Activated T-cell treated with anti-CD3 and anti-CD28 coated beads, Interleukin-2, amount 50 U/mL, for 72 hours (primary cell): Measurements from ENCODE around the gene LRRFIP2. TPM values are rescaled to one million over a fixed set of nuclear protein-coding genes. Genes with fewer than 3 reads are reported as not detected.

Source experiments
- ATAC-seq, 2 donors: fragments of 150-1000 bp; cut with Tn5 transposase; replicated peaks in 1 of 2; 2 replicates each; pipeline ENCODE4 v1.10.0; 2021; ENCODE audit warnings: moderate library complexity in 2 of 2, mild to moderate bottlenecking in 1 of 2
- DNase-seq, 2 donors: peaks; one replicate each; pipeline ENCODE4 v3.0.0; 2021 to 2022; ENCODE audit warnings: mixed read lengths in 1 of 2
- H3K27ac Mint-ChIP-seq: one replicate; pipeline ENCODE4 v1.8.0; 2022; ENCODE audit warnings: mild to moderate bottlenecking, moderate library complexity, mixed read lengths
- H3K27me3 Mint-ChIP-seq: one replicate; pipeline ENCODE4 v1.8.0; 2022; ENCODE audit warnings: low read depth, mixed read lengths
- H3K36me3 Mint-ChIP-seq, 2 donors: one replicate each; pipeline ENCODE4 v1.8.0; 2022; ENCODE audit warnings: mixed read lengths in 2 of 2, mild to moderate bottlenecking in 1 of 2; ENCODE audit not compliant: insufficient read depth in 2 of 2
- H3K4me1 Mint-ChIP-seq: one replicate; pipeline ENCODE4 v1.8.0; 2022; ENCODE audit warnings: low read depth, mixed read lengths
- H3K4me3 Mint-ChIP-seq, 2 donors: one replicate each; pipeline ENCODE4 v1.8.0; 2022; ENCODE audit warnings: mild to moderate bottlenecking in 2 of 2, mixed read lengths in 2 of 2, moderate library complexity in 2 of 2
- H3K9me3 Mint-ChIP-seq, 2 donors: one replicate each; pipeline ENCODE4 v1.8.0; 2022; ENCODE audit warnings: mixed read lengths in 2 of 2
- total RNA-seq, 2 donors: library from RNA; stranded (reverse); gene quantifications; one replicate each; pipeline ENCODE4 v1.2.3, GENCODE V29; 2022

The LRRFIP2 gene
- total RNA-seq, 2 donors from 2014 or later, result 28.3 to 36.1 TPM

GRCh38 chr3:37094636-37095035, 79.7 kb downstream of the LRRFIP2 start:
- H3K27me3 Mint-ChIP-seq, result no peaks in the 10 kb centered on the region
- no peaks in the 10 kb centered on the region for H3K9me3 Mint-ChIP-seq
- H3K4me1 Mint-ChIP-seq, result no peaks in the 10 kb centered on the region
- H3K36me3 Mint-ChIP-seq, result no peaks in the 10 kb centered on the region
- H3K4me3 Mint-ChIP-seq, result no peak overlapping the region
- ATAC-seq (no peak), DNase-seq (no peak)
- no peak overlapping the region for H3K27ac Mint-ChIP-seq

GRCh38 chr3:37093481-37093880, 80.9 kb downstream of the LRRFIP2 start:
- no peak overlapping the region for H3K4me3 Mint-ChIP-seq
- DNase-seq (no peak), ATAC-seq (no peak)
- no peaks in the 10 kb centered on the region for H3K27me3 Mint-ChIP-seq
- H3K4me1 Mint-ChIP-seq, result no peaks in the 10 kb centered on the region
- no peaks in the 10 kb centered on the region for H3K36me3 Mint-ChIP-seq
- no peaks in the 10 kb centered on the region for H3K9me3 Mint-ChIP-seq
- H3K27ac Mint-ChIP-seq, result no peak overlapping the region

- no peaks in the 10 kb centered on the region for H3K4me1 Mint-ChIP-seq
- H3K27ac Mint-ChIP-seq, result no peak overlapping the region
- H3K27me3 Mint-ChIP-seq, result no peaks in the 10 kb centered on the region
Observed at GRCh38 chr3:37092484-37092883, 81.9 kb downstream of the LRRFIP2 start.

GRCh38 chr3:37087870-37088269, 86.5 kb downstream of the LRRFIP2 start:
- ATAC-seq, result no peak
- DNase-seq, result no peak
- no peaks in the 10 kb centered on the region for H3K27me3 Mint-ChIP-seq
- no peaks in the 10 kb centered on the region for H3K36me3 Mint-ChIP-seq
- no peak overlapping the region for H3K27ac Mint-ChIP-seq
- no peaks in the 10 kb centered on the region for H3K4me1 Mint-ChIP-seq
- no peaks in the 10 kb centered on the region for H3K9me3 Mint-ChIP-seq
- no peak overlapping the region for H3K4me3 Mint-ChIP-seq

More at GRCh38 chr3:37092484-37092883, 81.9 kb downstream of the LRRFIP2 start:
- Mint-ChIP-seq H3K9me3 (no peaks in the 10 kb centered on the region), H3K4me3 (no peak overlapping the region), H3K36me3 (no peaks in the 10 kb centered on the region)
- no peak for DNase-seq
- no peak for ATAC-seq

GRCh38 chr3:37086918-37087317, 87.5 kb downstream of the LRRFIP2 start:
- DNase-seq, result no peak
- H3K27me3 Mint-ChIP-seq, result no peaks in the 10 kb centered on the region
- H3K4me1 Mint-ChIP-seq, result no peaks in the 10 kb centered on the region
- no peaks in the 10 kb centered on the region for H3K36me3 Mint-ChIP-seq
- no peaks in the 10 kb centered on the region for H3K9me3 Mint-ChIP-seq
- H3K27ac Mint-ChIP-seq, result no peak overlapping the region
- H3K4me3 Mint-ChIP-seq, result no peak overlapping the region
- ATAC-seq, result no peak

- ATAC-seq (no peak), DNase-seq (no peak)
- no peak overlapping the region for H3K27ac Mint-ChIP-seq
- H3K9me3 Mint-ChIP-seq, result no peaks in the 10 kb centered on the region
- no peaks in the 10 kb centered on the region for H3K27me3 Mint-ChIP-seq
- H3K36me3 Mint-ChIP-seq, result peaks cover 0 to 3% of the 10 kb centered on the region in 2 donors
- H3K4me3 Mint-ChIP-seq, result no peak overlapping the region
- H3K4me1 Mint-ChIP-seq, result no peaks in the 10 kb centered on the region
Observed at GRCh38 chr3:37082317-37082716, 92.1 kb downstream of the LRRFIP2 start.

- Mint-ChIP-seq H3K4me1 (peaks cover 17% of the 10 kb centered on the region), H3K27ac (no peak overlapping the region), H3K4me3 (no peak overlapping the region), H3K9me3 (no peaks in the 10 kb centered on the region), H3K36me3 (peaks cover 0 to 5% of the 10 kb centered on the region in 2 donors), H3K27me3 (no peaks in the 10 kb centered on the region)
- DNase-seq (no peak), ATAC-seq (no peak)
Observed at GRCh38 chr3:37075955-37076354, 98.4 kb downstream of the LRRFIP2 start.

- Mint-ChIP-seq H3K27me3 (no peaks in the 10 kb centered on the region), H3K9me3 (no peaks in the 10 kb centered on the region), H3K36me3 (peaks cover 0 to 2% of the 10 kb centered on the region in 2 donors), H3K27ac (no peak overlapping the region), H3K4me3 (no peak overlapping the region), H3K4me1 (peaks cover 17% of the 10 kb centered on the region)
- DNase-seq (no peak), ATAC-seq (no peak)
Observed at GRCh38 chr3:37074178-37074577, 100.2 kb downstream of the LRRFIP2 start.

- Mint-ChIP-seq H3K4me3 (no peak overlapping the region), H3K4me1 (peaks cover 17% of the 10 kb centered on the region), H3K27me3 (no peaks in the 10 kb centered on the region), H3K9me3 (no peaks in the 10 kb centered on the region), H3K36me3 (peaks cover 0 to 5% of the 10 kb centered on the region in 2 donors), H3K27ac (no peak overlapping the region)
- DNase-seq (no peak), ATAC-seq (no peak)
Observed at GRCh38 chr3:37072892-37073291, 101.5 kb downstream of the LRRFIP2 start.

GRCh38 chr3:37071921-37072320, 102.5 kb downstream of the LRRFIP2 start:
- Mint-ChIP-seq H3K4me1 (peaks cover 17% of the 10 kb centered on the region), H3K27ac (no peak overlapping the region), H3K4me3 (no peak overlapping the region), H3K27me3 (no peaks in the 10 kb centered on the region), H3K9me3 (no peaks in the 10 kb centered on the region), H3K36me3 (peaks cover 0 to 5% of the 10 kb centered on the region in 2 donors)
- ATAC-seq (no peak), DNase-seq (no peak)

GRCh38 chr3:37068031-37068430, 106.4 kb downstream of the LRRFIP2 start:
- ATAC-seq, result no peak
- Mint-ChIP-seq H3K4me1 (peaks cover 6% of the 10 kb centered on the region), H3K27me3 (no peaks in the 10 kb centered on the region), H3K27ac (no peak overlapping the region), H3K9me3 (no peaks in the 10 kb centered on the region), H3K36me3 (peaks cover 3 to 4% of the 10 kb centered on the region in 2 donors), H3K4me3 (no peak overlapping the region)
- no peak for DNase-seq

GRCh38 chr3:37067577-37067976, 106.8 kb downstream of the LRRFIP2 start:
- Mint-ChIP-seq H3K36me3 (peaks cover 3 to 4% of the 10 kb centered on the region in 2 donors), H3K27me3 (no peaks in the 10 kb centered on the region), H3K4me3 (no peak overlapping the region), H3K4me1 (peaks cover 1% of the 10 kb centered on the region), H3K9me3 (no peaks in the 10 kb centered on the region), H3K27ac (no peak overlapping the region)
- ATAC-seq, result no peak
- no peak for DNase-seq

GRCh38 chr3:37064747-37065146, 109.6 kb downstream of the LRRFIP2 start:
- peaks cover 5 to 8% of the 10 kb centered on the region in 2 donors for H3K36me3 Mint-ChIP-seq
- DNase-seq, result no peak
- no peak for ATAC-seq
- H3K9me3 Mint-ChIP-seq, result no peaks in the 10 kb centered on the region
- H3K4me1 Mint-ChIP-seq, result no peaks in the 10 kb centered on the region
- no peak overlapping the region for H3K27ac Mint-ChIP-seq
- H3K4me3 Mint-ChIP-seq, result no peak overlapping the region
- no peaks in the 10 kb centered on the region for H3K27me3 Mint-ChIP-seq

GRCh38 chr3:37058117-37058516, 116.3 kb downstream of the LRRFIP2 start:
- H3K36me3 Mint-ChIP-seq, result peaks cover 2 to 11% of the 10 kb centered on the region in 2 donors
- DNase-seq (no peak), ATAC-seq (no peak)
- no peaks in the 10 kb centered on the region for H3K9me3 Mint-ChIP-seq
- no peak overlapping the region for H3K27ac Mint-ChIP-seq
- H3K4me3 Mint-ChIP-seq, result no peak overlapping the region
- no peaks in the 10 kb centered on the region for H3K27me3 Mint-ChIP-seq
- H3K4me1 Mint-ChIP-seq, result peaks cover 10% of the 10 kb centered on the region
